ENCODE measurements around the gene GNAI2.
A peak's percentile ranks its signal among the peaks of the same experiment; 100 is the strongest.

GNAI2 gene

DNA sequence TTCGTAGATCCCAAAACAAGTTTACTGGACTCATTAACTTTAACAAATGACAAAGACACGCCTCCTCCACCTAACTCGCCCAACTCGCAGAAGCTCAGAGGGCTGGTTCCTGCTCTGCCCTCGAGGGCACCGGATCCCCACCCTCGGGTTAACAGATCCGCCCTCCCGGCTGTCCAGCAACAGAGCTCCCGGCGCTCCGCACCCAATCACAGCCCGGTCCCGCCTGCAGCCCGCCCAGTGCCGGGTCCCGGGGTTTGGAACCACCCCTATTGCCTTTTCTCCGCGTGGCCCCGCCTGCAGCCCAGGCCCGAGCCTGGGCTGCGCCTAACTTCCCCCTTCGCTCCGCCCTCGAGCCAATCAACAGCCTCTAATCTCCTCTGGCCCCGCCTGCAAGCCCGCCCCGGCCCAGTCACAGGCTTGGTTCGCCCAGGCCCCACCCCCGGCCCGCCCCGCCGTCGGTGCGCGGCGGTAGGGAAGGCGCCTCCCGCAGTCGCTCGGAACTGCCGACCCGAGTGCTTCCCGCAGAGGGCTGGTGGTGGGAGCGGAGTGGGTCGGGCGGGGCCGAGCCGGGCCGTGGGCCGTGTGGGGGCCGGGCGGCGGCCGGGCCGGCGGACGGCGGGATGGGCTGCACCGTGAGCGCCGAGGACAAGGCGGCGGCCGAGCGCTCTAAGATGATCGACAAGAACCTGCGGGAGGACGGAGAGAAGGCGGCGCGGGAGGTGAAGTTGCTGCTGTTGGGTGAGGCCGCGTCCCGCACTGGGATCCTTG lies at the start of gene GNAI2:
Gene GNAI2 (plus strand): TSS at position 489 of the 768 bp plus-strand sequence. CDS start 132 bp downstream, at position 621.
- DNase-seq: peak; percentile 99

GRCh38 chr3:50187750-50188149 lies 48.3 kb upstream of the GNAI2 start:
- no peak for DNase-seq

GRCh38 chr3:50189274-50189673 lies 46.7 kb upstream of the GNAI2 start:
- no peak for DNase-seq

DNA sequence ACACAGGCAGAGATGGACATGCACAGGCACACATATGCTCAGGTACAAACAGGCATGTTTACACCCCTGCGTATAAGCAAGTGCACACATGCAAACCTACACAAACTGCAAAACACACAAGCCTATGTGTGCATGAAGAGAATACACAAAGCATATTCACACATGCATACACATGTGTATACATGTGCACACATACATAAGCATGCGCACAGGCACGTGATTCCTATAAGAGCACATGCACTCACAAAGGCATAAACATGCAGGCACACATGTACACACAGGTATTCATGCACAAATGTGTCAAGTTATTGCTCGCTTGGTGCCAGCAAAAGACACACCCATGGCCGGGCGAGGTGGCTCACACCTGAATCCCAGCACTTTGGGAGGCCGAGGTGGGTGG lies 46.0 kb upstream of the GNAI2 start:
- no peak for DNase-seq

DNA sequence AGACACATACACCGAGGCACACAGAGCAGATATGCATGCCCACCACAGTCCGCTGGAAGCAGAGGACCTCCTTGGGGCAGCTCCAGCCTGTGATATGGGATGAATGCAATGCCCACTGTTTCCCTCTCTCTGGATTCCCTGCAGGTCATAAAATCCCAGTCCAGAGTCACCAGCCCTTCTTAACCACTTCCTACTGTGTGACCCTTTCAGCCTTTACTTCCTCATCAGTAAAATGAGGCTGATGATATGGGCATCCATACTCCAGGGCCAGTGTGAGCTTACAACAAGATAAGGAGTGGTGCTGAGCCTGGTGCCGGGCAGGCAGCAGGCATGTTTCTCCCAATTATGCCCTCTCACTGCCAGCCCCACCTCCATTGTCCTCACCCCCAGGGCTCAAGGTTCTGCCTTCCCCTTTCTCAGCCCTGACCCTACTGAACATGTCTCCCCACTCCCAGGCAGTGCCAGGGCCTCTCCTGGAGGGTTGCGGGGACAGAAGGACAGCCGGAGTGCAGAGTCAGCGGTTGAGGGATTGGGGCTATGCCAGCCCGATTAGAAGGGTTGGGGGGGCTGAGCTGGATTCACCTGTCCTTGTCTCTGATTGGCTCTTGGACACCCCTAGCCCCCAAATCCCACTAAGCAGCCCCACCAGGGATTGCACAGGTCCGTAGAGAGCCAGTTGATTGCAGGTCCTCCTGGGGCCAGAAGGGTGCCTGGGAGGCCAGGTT lies 44.9 kb upstream of the GNAI2 start, which contains the start of gene GNAT1:
Gene GNAT1 (plus strand): TSS at position 675 of the 725 bp plus-strand sequence. CDS start 116 bp downstream, outside the sequence.
- no peak for DNase-seq

- DNase-seq: no peak
These were observed 43.9 kb upstream of the GNAI2 start for GRCh38 chr3:50192124-50192523.

DNA sequence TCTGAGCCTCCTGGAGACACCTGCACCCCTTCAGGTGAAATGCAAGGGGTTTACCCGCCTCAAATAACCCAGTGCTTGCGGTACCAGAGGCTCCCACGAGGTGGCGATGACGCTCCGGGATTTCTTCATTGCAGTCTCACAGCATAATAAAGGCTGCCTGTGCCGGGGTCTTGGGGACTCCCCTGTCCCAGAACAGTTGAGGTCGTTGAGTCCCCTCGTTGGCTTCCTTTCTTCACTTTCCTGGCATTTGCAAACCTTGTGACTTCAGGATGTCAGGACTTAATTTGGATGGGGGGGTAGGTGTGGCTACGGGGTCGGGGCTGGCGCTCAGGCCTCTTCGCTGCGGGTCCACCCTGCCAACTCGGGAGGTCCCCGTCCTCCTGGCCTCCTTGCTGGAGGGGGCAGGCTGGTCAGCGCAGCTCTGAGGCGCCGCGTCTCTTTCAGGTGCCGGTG lies 43.3 kb upstream of the GNAI2 start:
- peak; percentile 78 for DNase-seq

DNA sequence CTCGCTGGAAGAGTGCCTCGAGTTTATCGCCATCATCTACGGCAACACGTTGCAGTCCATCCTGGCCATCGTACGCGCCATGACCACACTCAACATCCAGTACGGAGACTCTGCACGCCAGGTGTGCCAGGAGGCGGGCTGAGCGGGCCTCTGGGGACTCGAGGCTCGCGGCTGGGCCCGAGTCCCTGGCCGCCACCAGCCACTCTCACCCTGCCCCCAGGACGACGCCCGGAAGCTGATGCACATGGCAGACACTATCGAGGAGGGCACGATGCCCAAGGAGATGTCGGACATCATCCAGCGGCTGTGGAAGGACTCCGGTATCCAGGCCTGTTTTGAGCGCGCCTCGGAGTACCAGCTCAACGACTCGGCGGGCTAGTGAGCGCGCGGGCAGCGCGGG lies 42.7 kb upstream of the GNAI2 start:
- no peak for DNase-seq

- DNase-seq: no peak
These were observed 42.3 kb upstream of the GNAI2 start for GRCh38 chr3:50193746-50194127.

DNA sequence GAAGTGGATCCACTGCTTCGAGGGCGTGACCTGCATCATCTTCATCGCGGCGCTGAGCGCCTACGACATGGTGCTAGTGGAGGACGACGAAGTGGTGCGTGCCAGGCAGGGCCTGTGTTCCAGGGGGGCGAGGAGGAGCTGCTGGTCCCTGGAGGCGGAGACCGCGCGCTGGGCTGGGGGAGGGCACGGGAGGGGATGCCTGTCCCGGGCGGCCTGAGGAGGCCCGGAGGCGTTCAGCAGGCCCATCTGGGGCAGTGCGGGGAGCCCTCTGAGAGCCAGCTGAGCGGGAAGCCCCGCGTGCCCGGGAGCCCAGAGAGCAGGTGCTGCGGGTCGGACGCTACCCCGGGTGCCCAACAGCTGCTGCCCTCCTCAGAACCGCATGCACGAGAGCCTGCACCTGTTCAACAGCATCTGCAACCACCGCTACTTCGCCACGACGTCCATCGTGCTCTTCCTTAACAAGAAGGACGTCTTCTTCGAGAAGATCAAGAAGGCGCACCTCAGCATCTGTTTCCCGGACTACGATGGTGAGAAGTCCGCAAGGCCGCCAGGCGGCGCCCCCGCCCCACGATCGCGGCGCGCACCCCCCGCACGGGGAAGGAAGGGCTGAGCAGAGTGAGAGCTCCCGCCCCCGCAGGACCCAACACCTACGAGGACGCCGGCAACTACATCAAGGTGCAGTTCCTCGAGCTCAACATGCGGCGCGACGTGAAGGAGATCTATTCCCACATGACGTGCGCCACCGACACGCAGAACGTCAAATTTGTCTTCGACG lies 41.7 kb upstream of the GNAI2 start:
- DNase-seq: peak; percentile 86

DNA sequence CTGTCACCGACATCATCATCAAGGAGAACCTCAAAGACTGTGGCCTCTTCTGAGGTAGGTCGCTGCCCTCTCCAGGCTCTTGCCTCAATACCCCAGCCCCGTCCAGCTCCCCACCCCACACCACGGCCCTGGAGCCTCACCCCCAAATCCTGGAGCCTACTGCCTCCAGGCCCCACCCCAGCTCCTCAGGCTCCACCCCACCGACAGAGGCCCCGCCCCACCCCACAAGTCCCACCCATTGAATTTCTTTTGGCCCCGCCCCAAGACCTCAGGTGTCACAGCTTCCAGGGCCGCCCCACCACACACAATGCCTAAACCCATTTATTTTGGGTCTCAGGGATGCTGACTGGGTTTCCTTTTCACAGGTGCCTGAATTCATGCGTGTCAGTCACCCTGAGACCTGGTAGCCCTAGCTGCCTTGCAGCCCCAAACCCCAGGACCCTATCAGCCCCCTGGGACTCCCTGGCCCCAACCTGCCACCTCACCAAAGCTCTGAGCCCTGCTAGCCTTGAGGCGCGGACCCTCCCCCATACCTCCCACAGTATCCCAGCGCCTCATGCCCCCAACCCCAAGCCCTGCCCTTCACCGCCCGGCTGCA lies 41.0 kb upstream of the GNAI2 start:
- no peak for DNase-seq

GRCh38 chr3:50195501-50196252 lies 40.3 kb upstream of the GNAI2 start:
- DNase-seq: no peak

- DNase-seq: no peak
These were observed 39.7 kb upstream of the GNAI2 start for GRCh38 chr3:50196253-50196801.

- DNase-seq: no peak
These were observed 34.3 kb upstream of the GNAI2 start for GRCh38 chr3:50201573-50202315.

GRCh38 chr3:50202353-50203112 lies 33.5 kb upstream of the GNAI2 start:
- DNase-seq: no peak

DNA sequence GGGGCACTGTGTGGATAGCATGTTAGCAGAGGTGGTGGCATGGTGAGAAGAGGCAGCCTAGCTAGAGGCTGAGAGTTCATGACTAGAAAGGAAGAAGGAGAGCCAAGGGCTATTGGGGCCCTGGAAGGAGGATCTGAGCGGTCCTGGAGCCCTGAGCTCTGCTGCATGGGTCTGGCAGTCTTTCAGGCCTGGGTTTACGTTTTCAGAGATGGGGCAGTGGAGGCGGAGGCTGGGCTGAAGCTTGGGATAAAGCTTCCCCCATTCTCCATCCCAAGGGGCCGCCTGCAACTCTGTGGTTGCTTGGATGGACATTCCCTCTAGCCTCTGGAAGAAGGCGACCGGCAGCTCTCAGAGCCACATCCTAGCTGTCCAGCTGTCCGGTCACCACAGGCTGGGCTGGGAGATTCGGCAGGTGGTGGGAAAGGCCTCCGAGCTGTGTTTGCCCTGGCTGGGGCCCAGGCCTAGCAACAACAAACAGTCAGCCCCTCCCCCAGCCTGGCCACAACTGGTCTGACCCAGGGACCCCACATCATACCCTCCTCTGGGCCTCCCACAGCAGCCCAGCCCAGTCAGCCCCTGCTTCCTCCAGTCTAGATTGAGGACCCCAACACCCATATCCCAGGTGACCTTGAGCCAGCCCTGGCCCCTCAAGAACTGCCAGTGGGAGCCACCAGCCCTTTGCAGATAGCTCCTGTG lies 32.7 kb upstream of the GNAI2 start:
- no peak for DNase-seq

- no peak for DNase-seq
These were observed 31.9 kb upstream of the GNAI2 start for GRCh38 chr3:50203809-50204803.

DNA sequence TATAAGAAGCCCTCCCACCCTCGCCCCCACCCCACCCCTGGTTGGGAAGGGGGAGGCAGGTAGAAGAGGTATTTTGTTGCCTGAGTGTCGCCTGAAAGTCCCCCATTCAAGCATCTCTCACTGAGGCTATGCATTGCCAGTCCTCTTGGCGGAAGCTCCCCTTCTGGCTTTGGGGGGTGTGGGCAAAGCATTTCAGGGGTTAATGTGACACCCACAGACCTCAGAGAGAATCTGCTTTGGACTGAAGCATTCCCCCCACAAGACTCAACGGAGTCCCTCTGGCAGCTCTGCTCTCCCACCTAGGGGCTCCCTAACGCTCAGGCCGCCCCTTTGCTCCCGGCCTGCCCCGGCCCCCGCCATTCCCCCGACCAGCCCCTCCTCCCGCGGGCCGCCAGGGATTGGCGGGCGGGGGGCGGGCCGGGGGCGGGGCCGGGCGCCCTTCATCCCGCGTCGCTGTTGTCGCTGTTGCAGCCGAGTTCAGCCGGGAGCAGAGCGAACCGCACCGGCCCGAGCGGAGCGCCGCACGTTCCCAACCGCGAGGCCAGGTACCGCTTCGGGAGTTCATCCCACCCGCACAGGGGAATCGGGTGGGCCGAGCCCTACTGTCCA lies 31.1 kb upstream of the GNAI2 start, which contains the start of gene SLC38A3:
Gene SLC38A3 (plus strand): TSS at position 468 of the 609 bp plus-strand sequence. CDS start 8,929 bp downstream, outside the sequence.
- DNase-seq: no peak

All from CD4-positive, alpha-beta T cell treated with Interleukin-15 for 1 hour (primary cell).